Hepatocyte (in vitro differentiated cells): ENCODE results near the gene SREBF1. TPM values are rescaled to one million over a fixed set of nuclear protein-coding genes. Genes with fewer than 3 reads are reported as not detected.

ENCODE experiments used
- DNase-seq: peaks from one replicate; pipeline ENCODE4 v3.0.0-alpha.2; 2016; ENCODE audit warnings: low spot score
- H2AFZ ChIP-seq: fragments of 200-600 bp; sonication (generic); 2 replicates; pipeline ENCODE4 v1.6.0; 2016; ENCODE audit warnings: antibody characterized with exemption, mild to moderate bottlenecking
- H3K27ac ChIP-seq: fragments of 200-600 bp; sonication (generic); 2 replicates; pipeline ENCODE4 v1.5.1; 2016; ENCODE audit warnings: mild to moderate bottlenecking
- H3K27me3 ChIP-seq: fragments of 200-600 bp; sonication (generic); 2 replicates; pipeline ENCODE4 v1.6.1; 2016
- H3K36me3 ChIP-seq: fragments of 200-600 bp; sonication (generic); replicated peaks from 2 replicates; pipeline ENCODE4 v1.5.1; 2016; ENCODE audit warnings: low read depth; ENCODE audit not compliant: insufficient read depth
- H3K4me1 ChIP-seq: fragments of 200-600 bp; sonication (generic); 2 replicates; pipeline ENCODE4 v1.5.1; 2016; ENCODE audit warnings: mild to moderate bottlenecking, moderate library complexity; ENCODE audit not compliant: insufficient read depth
- H3K4me2 ChIP-seq: fragments of 200-600 bp; sonication (generic); 2 replicates; pipeline ENCODE4 v1.6.0; 2016
- H3K4me3 ChIP-seq: fragments of 200-600 bp; sonication (generic); 2 replicates; pipeline ENCODE4 v1.5.1; 2016; ENCODE audit warnings: mild to moderate bottlenecking
- H3K79me2 ChIP-seq: fragments of 200-600 bp; sonication (generic); 2 replicates; pipeline ENCODE4 v1.6.0; 2017; ENCODE audit warnings: mild to moderate bottlenecking
- H3K9me2 ChIP-seq: fragments of 200-600 bp; sonication (generic); replicated peaks from 2 replicates; pipeline ENCODE4 v1.6.0; 2017; ENCODE audit warnings: mild to moderate bottlenecking; ENCODE audit not compliant: insufficient read depth
- H3K9me3 ChIP-seq: fragments of 200-600 bp; sonication (generic); 2 replicates; pipeline ENCODE4 v1.5.1; 2016; ENCODE audit warnings: low read depth, mild to moderate bottlenecking
- H4K20me1 ChIP-seq: fragments of 200-600 bp; sonication (generic); 2 replicates; pipeline ENCODE4 v1.6.0; 2016; ENCODE audit warnings: mild to moderate bottlenecking; ENCODE audit not compliant: insufficient read depth, poor library complexity, severe bottlenecking
- CTCF ChIP-seq: fragments of 200-600 bp; sonication (generic); IDR thresholded peaks from 2 replicates; pipeline ENCODE4 v1.5.1; 2016; ENCODE audit warnings: antibody characterized with exemption, mild to moderate bottlenecking; ENCODE audit not compliant: poor library complexity
- EZH2 ChIP-seq: fragments of 200-600 bp; sonication (generic); IDR thresholded peaks from 2 replicates; pipeline ENCODE4 v1.6.1; 2016; ENCODE audit warnings: antibody characterized with exemption, mild to moderate bottlenecking, borderline replicate concordance
- EZH2phosphoT487 ChIP-seq: fragments of 200-600 bp; sonication (generic); IDR thresholded peaks from one replicate; pipeline ENCODE4 v1.6.1; 2018; ENCODE audit warnings: antibody characterized with exemption, mild to moderate bottlenecking, low read depth, moderate library complexity; ENCODE audit not compliant: unreplicated experiment, severe bottlenecking
- WGBS: methylation state at CpG from one replicate; pipeline ENCODE4 v1.1.6; 2016; ENCODE audit warnings: low lambda C conversion rate; ENCODE audit errors: missing lambda C conversion rate; 5-methylcytosine and 5-hydroxymethylcytosine counted together
- polyA plus RNA-seq: library from polyadenylated mRNA; unstranded; fragments of >200 nt; fragmentation: Nextera tagmentation; extraction: Ambion mirVana; gene quantifications from 2 replicates; pipeline ENCODE4 v1.2.1, GENCODE V29; 2016
- total RNA-seq: library from RNA; depleted of rRNA; stranded (reverse); fragments of >200 nt; gene quantifications from 2 replicates; pipeline ENCODE4 v1.2.3, GENCODE V29; 2014

The SREBF1 gene
- total and polyA plus RNA-seq, 2 experiments from 2014 or later, result 57.1 to 140 TPM

GRCh38 chr17:17774009-17774881 is 62.5 kb downstream of the SREBF1 start:
- peak; percentile 63 for DNase-seq
- WGBS, result 82% methylated on average over 21 of the region's 21 CpGs
- Histone ChIP-seq H3K9me2 (no peaks in the 10 kb centered on the region), H3K36me3 (no peaks in the 10 kb centered on the region), H4K20me1 (peaks cover 48% of the 10 kb centered on the region), H2AFZ (no peak overlapping the region), H3K4me3 (no peak overlapping the region), H3K79me2 (peaks cover 92% of the 10 kb centered on the region), H3K4me2 (peak overlapping the region; percentile 52), H3K4me1 (peaks cover 41% of the 10 kb centered on the region), H3K27me3 (no peaks in the 10 kb centered on the region), H3K27ac (peak overlapping the region; percentile 84), H3K9me3 (no peaks in the 10 kb centered on the region)
- TF ChIP-seq CTCF (peak; percentile 50), EZH2 (no peak), EZH2phosphoT487 (no peak)

GRCh38 chr17:17772231-17772630 is 64.6 kb downstream of the SREBF1 start:
- no peak overlapping the region for H2AFZ ChIP-seq
- no peak overlapping the region for H3K4me3 ChIP-seq
- H3K36me3 ChIP-seq, result no peaks in the 10 kb centered on the region
- no peak overlapping the region for H3K4me2 ChIP-seq
- no peak for DNase-seq
- H3K9me3 ChIP-seq, result no peaks in the 10 kb centered on the region
- H3K27ac ChIP-seq, result no peak overlapping the region
- 82% methylated on average over 3 of the region's 3 CpGs for WGBS
- H4K20me1 ChIP-seq, result peaks cover 53% of the 10 kb centered on the region
- TF ChIP-seq EZH2phosphoT487 (no peak), CTCF (no peak), EZH2 (no peak)
- H3K27me3 ChIP-seq, result no peaks in the 10 kb centered on the region
- peaks cover 96% of the 10 kb centered on the region for H3K79me2 ChIP-seq
- no peaks in the 10 kb centered on the region for H3K9me2 ChIP-seq
- peaks cover 44% of the 10 kb centered on the region for H3K4me1 ChIP-seq

DNA sequence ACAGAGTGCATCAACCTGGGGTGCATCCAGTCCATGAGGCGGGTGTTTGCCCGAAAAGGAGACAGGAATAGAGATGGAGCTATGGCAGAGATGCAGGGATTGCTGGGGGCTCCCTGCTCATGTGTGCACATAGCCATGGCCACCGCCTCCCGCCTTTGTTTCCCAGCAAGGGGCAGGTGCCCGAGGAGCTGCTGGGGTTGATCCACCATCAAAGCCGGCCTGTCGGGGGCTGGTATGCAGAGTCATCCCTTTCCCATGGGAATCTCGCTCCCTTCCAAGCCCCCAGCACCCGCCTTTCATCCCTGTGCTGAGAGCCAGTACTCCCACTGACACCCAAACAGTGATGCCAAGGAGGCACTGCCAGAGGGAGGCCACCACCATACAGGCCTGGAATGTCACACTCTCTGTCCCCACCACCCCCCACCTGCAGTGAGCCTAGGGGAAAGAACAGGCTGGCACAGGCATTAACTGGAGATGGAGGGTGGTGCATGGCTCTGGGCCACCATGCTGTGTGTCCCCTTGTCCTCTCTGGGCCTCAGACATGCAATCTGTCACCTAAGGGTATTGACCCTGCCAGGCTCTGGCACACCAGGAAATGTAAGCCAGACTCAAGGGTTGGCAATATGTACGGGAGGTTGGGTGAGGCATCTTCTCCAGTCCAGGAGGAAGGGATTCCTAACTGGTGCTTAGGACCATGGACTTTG is 65.1 kb downstream of the SREBF1 start:
- Histone ChIP-seq H3K27ac (peak overlapping the region; percentile 82), H3K4me2 (no peak overlapping the region), H3K9me3 (no peaks in the 10 kb centered on the region), H3K79me2 (peaks cover 96% of the 10 kb centered on the region), H3K4me3 (no peak overlapping the region), H4K20me1 (peaks cover 56% of the 10 kb centered on the region), H3K9me2 (no peaks in the 10 kb centered on the region), H3K36me3 (no peaks in the 10 kb centered on the region), H3K27me3 (no peaks in the 10 kb centered on the region), H2AFZ (no peak overlapping the region), H3K4me1 (peaks cover 49% of the 10 kb centered on the region)
- WGBS, result 93% methylated on average over 10 of the region's 10 CpGs
- DNase-seq, result no peak
- no peak for TF ChIP-seq CTCF
- no peak for TF ChIP-seq EZH2
- no peak for TF ChIP-seq EZH2phosphoT487
